ENCODE results near the gene GABBR2. TPM values are rescaled to one million over a fixed set of nuclear protein-coding genes. Genes with fewer than 3 reads are reported as not detected.

The GABBR2 gene
- total RNA-seq, 1 experiment from 2014 or later: not detected

DNA sequence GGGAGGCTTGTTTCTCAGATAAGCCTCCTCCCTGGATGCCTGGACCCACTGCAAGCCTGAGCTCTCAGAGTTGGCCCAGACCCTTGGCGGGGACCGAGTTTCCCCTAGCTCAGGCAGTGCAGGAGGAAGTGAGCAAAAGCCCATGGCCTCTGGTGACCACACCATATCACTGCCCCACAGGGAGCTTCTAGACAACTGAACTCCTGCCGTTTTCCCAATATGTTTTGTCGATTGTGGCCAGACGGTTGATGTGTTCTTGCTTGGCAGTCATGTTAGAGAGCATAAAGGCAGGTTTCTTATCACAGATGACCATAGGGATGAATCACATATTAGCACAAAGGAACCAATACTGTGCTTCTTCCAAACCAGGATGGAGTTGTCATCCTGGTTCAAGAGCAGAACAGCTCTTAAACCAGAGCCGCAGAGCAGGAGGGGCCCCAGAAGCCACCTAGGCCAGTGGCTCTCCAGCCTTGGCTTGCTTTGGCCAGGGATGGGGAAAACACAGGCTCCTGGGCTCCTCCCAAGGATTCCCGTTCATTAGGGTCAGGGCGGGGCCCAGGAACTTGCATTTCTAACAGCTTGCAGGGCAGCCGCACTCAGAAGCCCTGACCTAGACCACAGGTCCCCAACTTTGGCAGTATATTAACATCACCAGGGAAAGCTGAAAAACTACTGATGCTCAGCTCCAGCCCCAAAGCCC, 340.2 kb downstream of the GABBR2 start:
- no peak for DNase-seq (ENCODE audit: low spot score)
- ChIA-PET POLR2A (ENCODE audit: low non-redundant PET) (no interaction called here), CTCF (no interaction called here)
- no peaks in the 10 kb centered on the region for H3K36me3 ChIP-seq (ENCODE audit: insufficient read depth, low read length, poor library complexity, severe bottlenecking)
- H3K9me3 ChIP-seq (ENCODE audit: low read depth, low read length, poor library complexity, severe bottlenecking): peaks cover 18% of the 10 kb centered on the region
- BruUV-seq (replicated peaks): no TSS peak
- H3K27ac ChIP-seq (ENCODE audit: low read depth, low read length, poor library complexity, severe bottlenecking): no peak overlapping the region
- intact Hi-C loops (cut with micrococcal nuclease; ENCODE audit: unreplicated experiment): no loop called here
- no peak overlapping the region for H3K4me3 ChIP-seq (ENCODE audit: low read depth, low read length, poor library complexity, severe bottlenecking)
- TF ChIP-seq, protein P1, sequence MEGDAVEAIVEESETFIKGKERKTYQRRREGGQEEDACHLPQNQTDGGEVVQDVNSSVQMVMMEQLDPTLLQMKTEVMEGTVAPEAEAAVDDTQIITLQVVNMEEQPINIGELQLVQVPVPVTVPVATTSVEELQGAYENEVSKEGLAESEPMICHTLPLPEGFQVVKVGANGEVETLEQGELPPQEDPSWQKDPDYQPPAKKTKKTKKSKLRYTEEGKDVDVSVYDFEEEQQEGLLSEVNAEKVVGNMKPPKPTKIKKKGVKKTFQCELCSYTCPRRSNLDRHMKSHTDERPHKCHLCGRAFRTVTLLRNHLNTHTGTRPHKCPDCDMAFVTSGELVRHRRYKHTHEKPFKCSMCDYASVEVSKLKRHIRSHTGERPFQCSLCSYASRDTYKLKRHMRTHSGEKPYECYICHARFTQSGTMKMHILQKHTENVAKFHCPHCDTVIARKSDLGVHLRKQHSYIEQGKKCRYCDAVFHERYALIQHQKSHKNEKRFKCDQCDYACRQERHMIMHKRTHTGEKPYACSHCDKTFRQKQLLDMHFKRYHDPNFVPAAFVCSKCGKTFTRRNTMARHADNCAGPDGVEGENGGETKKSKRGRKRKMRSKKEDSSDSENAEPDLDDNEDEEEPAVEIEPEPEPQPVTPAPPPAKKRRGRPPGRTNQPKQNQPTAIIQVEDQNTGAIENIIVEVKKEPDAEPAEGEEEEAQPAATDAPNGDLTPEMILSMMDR (conservative IDR thresholded peaks at IDR 0.05; ENCODE audit: low read depth, low read length): no peak
- no peak for TF ChIP-seq EZH2 (IDR thresholded peaks at IDR 0.05; ENCODE audit: borderline replicate concordance, low read depth, low read length, poor library complexity, severe bottlenecking)
- H3K4me1 ChIP-seq (ENCODE audit: insufficient read depth, low read length, poor library complexity, severe bottlenecking): no peaks in the 10 kb centered on the region
- H3K27me3 ChIP-seq (replicated peaks; ENCODE audit: insufficient read depth, low read depth, low read length, poor library complexity): peaks cover 11% of the 10 kb centered on the region

GRCh38 chr9:98367923-98368322, 340.8 kb downstream of the GABBR2 start:
- H3K27me3 ChIP-seq (replicated peaks; ENCODE audit: insufficient read depth, low read depth, low read length, poor library complexity): peaks cover 13% of the 10 kb centered on the region
- ChIA-PET CTCF (no interaction called here), POLR2A (ENCODE audit: low non-redundant PET) (no interaction called here)
- no peak overlapping the region for H3K27ac ChIP-seq (ENCODE audit: low read depth, low read length, poor library complexity, severe bottlenecking)
- intact Hi-C loops (cut with micrococcal nuclease; ENCODE audit: unreplicated experiment): no loop called here
- H3K9me3 ChIP-seq (ENCODE audit: low read depth, low read length, poor library complexity, severe bottlenecking): peaks cover 18% of the 10 kb centered on the region
- no peak for DNase-seq (ENCODE audit: low spot score)
- BruUV-seq (replicated peaks): no TSS peak
- no peaks in the 10 kb centered on the region for H3K4me1 ChIP-seq (ENCODE audit: insufficient read depth, low read length, poor library complexity, severe bottlenecking)
- H3K4me3 ChIP-seq (ENCODE audit: low read depth, low read length, poor library complexity, severe bottlenecking): no peak overlapping the region
- H3K36me3 ChIP-seq (ENCODE audit: insufficient read depth, low read length, poor library complexity, severe bottlenecking): no peaks in the 10 kb centered on the region
- TF ChIP-seq EZH2 (IDR thresholded peaks at IDR 0.05; ENCODE audit: borderline replicate concordance, low read depth, low read length, poor library complexity, severe bottlenecking): no peak
- TF ChIP-seq, protein P1 (conservative IDR thresholded peaks at IDR 0.05; ENCODE audit: low read depth, low read length): no peak

- no peak overlapping the region for H3K4me3 ChIP-seq (ENCODE audit: low read depth, low read length, poor library complexity, severe bottlenecking)
- intact Hi-C loops (cut with micrococcal nuclease; ENCODE audit: unreplicated experiment): no loop called here
- H3K36me3 ChIP-seq (ENCODE audit: insufficient read depth, low read length, poor library complexity, severe bottlenecking): no peaks in the 10 kb centered on the region
- no peak for DNase-seq (ENCODE audit: low spot score)
- H3K9me3 ChIP-seq (ENCODE audit: low read depth, low read length, poor library complexity, severe bottlenecking): peaks cover 18% of the 10 kb centered on the region
- no peak for TF ChIP-seq EZH2 (IDR thresholded peaks at IDR 0.05; ENCODE audit: borderline replicate concordance, low read depth, low read length, poor library complexity, severe bottlenecking)
- TF ChIP-seq, protein P1 (conservative IDR thresholded peaks at IDR 0.05; ENCODE audit: low read depth, low read length): no peak
- H3K27me3 ChIP-seq (replicated peaks; ENCODE audit: insufficient read depth, low read depth, low read length, poor library complexity): peaks cover 16% of the 10 kb centered on the region
- H3K4me1 ChIP-seq (ENCODE audit: insufficient read depth, low read length, poor library complexity, severe bottlenecking): no peaks in the 10 kb centered on the region
- ChIA-PET CTCF (no interaction called here), POLR2A (ENCODE audit: low non-redundant PET) (no interaction called here)
- H3K27ac ChIP-seq (ENCODE audit: low read depth, low read length, poor library complexity, severe bottlenecking): no peak overlapping the region
- no TSS peak for BruUV-seq (replicated peaks)
Measured at GRCh38 chr9:98367371-98367900, 341.3 kb downstream of the GABBR2 start.

All from A673 (cell line).